Endothelial cell of umbilical vein (primary cell): ENCODE measurements around the gene TRIM61. TPM values are rescaled to one million over a fixed set of nuclear protein-coding genes. Genes with fewer than 3 reads are reported as not detected.

Experiments
- BruUV-seq: library from RNA; stranded (reverse); fragments of 400-500 nt; replicated peaks from 2 replicates; lab custom pipeline; 2021; lab: Mats Ljungman, UMichigan
- CTCF ChIA-PET: fragments of 300-600, 350-600 bp; sonication (Branson Sonifier 250); formaldehyde crosslinking; loops from one replicate; lab custom pipeline; 2021; ENCODE audit warnings: antibody characterized with exemption, inconsistent platforms; lab: Charles Lee
- POLR2A ChIA-PET: fragments of 300-600, 350-600 bp; sonication (Branson Sonifier 250); formaldehyde crosslinking; loops from one replicate; lab custom pipeline; 2021; ENCODE audit warnings: antibody characterized with exemption, inconsistent platforms; lab: Charles Lee
- DNase-seq: peaks from one replicate; pipeline ENCODE4 v3.0.0-alpha.2; 2011; ENCODE audit warnings: low read depth, low spot score
- FAIRE-seq: peaks from 2 replicates; lab custom pipeline; 2011; peaks lifted over from hg19 to GRCh38; lab: Jason Lieb, UNC
- H2AFZ ChIP-seq: 2 replicates; pipeline ENCODE4 v1.6.0; 2012; ENCODE audit warnings: low read depth, low read length, control low read depth, inconsistent platforms
- H3K27ac ChIP-seq: 2 replicates; pipeline ENCODE4 v1.5.1; 2011; ENCODE audit warnings: low read depth, mild to moderate bottlenecking, control low read depth, low read length, moderate library complexity; ENCODE audit not compliant: insufficient read depth
- H3K27me3 ChIP-seq, 2 experiments: 2 replicates each; pipeline versions ENCODE4 v1.6.0 to v1.6.1; 2011; ENCODE audit warnings: low read length in 2 of 2, mixed read lengths in 1 of 2; ENCODE audit not compliant: control insufficient read depth in 2 of 2, insufficient read depth in 2 of 2
- H3K36me3 ChIP-seq, 2 experiments: 2 replicates in 1 of 2; 3 replicates in 1 of 2; pipeline ENCODE4 v1.5.1; 2011; ENCODE audit warnings: low read length in 2 of 2, mild to moderate bottlenecking in 1 of 2, moderate library complexity in 1 of 2; ENCODE audit not compliant: control insufficient read depth in 2 of 2, insufficient read depth in 2 of 2; ENCODE audit errors: extremely low read depth in 1 of 2
- H3K4me1 ChIP-seq: 3 replicates; pipeline ENCODE4 v1.5.1; 2011; ENCODE audit warnings: mild to moderate bottlenecking, low read length; ENCODE audit not compliant: control insufficient read depth, insufficient read depth; ENCODE audit errors: extremely low read depth
- H3K4me2 ChIP-seq: 2 replicates; pipeline ENCODE4 v1.6.1; 2011; ENCODE audit warnings: low read length, control low read depth, mixed read lengths; ENCODE audit not compliant: insufficient read depth
- H3K4me3 ChIP-seq, 3 experiments: fragments of 200-600 bp in 1 of 3; sonication (generic), shearing (Covaris generic) in 1 of 3; replicated peaks in 1 of 3; 2 replicates each; pipeline ENCODE4 v1.5.1; 2011 to 2016; ENCODE audit warnings: control low read depth in 3 of 3, low read length in 3 of 3, mild to moderate bottlenecking in 2 of 3, inconsistent platforms in 1 of 3, low read depth in 1 of 3, moderate library complexity in 1 of 3; ENCODE audit not compliant: insufficient read depth in 1 of 3
- H3K79me2 ChIP-seq: 2 replicates; pipeline ENCODE4 v1.6.0; 2012; ENCODE audit warnings: low read length, inconsistent platforms; ENCODE audit not compliant: control insufficient read depth, insufficient read depth
- H3K9ac ChIP-seq: replicated peaks from 2 replicates; pipeline ENCODE3; 2011; ENCODE audit warnings: low read length, control low read depth; ENCODE audit not compliant: insufficient read depth; ENCODE audit errors: extremely low read depth
- H3K9me1 ChIP-seq: replicated peaks from 3 replicates; pipeline ENCODE4 v1.6.0; 2011; ENCODE audit warnings: mild to moderate bottlenecking, low read length; ENCODE audit not compliant: control insufficient read depth, insufficient read depth; ENCODE audit errors: extremely low read depth
- H3K9me3 ChIP-seq: replicated peaks from 2 replicates; pipeline ENCODE4 v1.5.1; 2012; ENCODE audit warnings: low read length, inconsistent platforms; ENCODE audit not compliant: control insufficient read depth, insufficient read depth
- H4K20me1 ChIP-seq: replicated peaks from 2 replicates; pipeline ENCODE3; 2011; ENCODE audit warnings: mild to moderate bottlenecking, low read length; ENCODE audit not compliant: control insufficient read depth, insufficient read depth; ENCODE audit errors: extremely low read depth
- CTCF ChIP-seq, 2 donors: IDR thresholded peaks; 1 replicate in 1 of 2; 2 replicates in 1 of 2; pipeline ENCODE4 v1.5.1; 2011; ENCODE audit warnings: low read length in 2 of 2, mild to moderate bottlenecking in 2 of 2, moderate library complexity in 2 of 2, control low read depth in 1 of 2, inconsistent platforms in 1 of 2, low read depth in 1 of 2; ENCODE audit not compliant: insufficient read depth in 1 of 2; ENCODE audit errors: extremely low read depth in 1 of 2
- EZH2 ChIP-seq: IDR thresholded peaks from 2 replicates; pipeline ENCODE4 v1.6.1; 2012; ENCODE audit warnings: borderline replicate concordance, low read depth, mild to moderate bottlenecking, moderate library complexity, low read length, inconsistent platforms; ENCODE audit not compliant: severe bottlenecking
- FOS ChIP-seq: IDR thresholded peaks from 2 replicates; pipeline ENCODE4 v1.6.1; 2011; ENCODE audit warnings: mild to moderate bottlenecking, low read length, moderate library complexity, borderline replicate concordance; ENCODE audit not compliant: insufficient read depth
- GATA2 ChIP-seq: IDR thresholded peaks from 2 replicates; pipeline ENCODE4 v1.7.0; 2011; ENCODE audit warnings: low read depth, mild to moderate bottlenecking, moderate library complexity, mixed read lengths, low read length; ENCODE audit not compliant: insufficient read length, insufficient read depth
- JUN ChIP-seq: IDR thresholded peaks from 2 replicates; pipeline ENCODE4 v1.6.1; 2011; ENCODE audit warnings: borderline replicate concordance, low read depth; ENCODE audit not compliant: insufficient read length, insufficient read depth
- MYC ChIP-seq: IDR thresholded peaks from one replicate; pipeline ENCODE4 v1.6.1; 2011; ENCODE audit warnings: mild to moderate bottlenecking, low read depth, low read length
- POLR2A ChIP-seq: IDR thresholded peaks from 2 replicates; pipeline ENCODE4 v1.6.1; 2012; ENCODE audit warnings: low read depth, mild to moderate bottlenecking, control low read depth, low read length
- POLR2AphosphoS5 ChIP-seq: IDR thresholded peaks from 2 replicates; pipeline ENCODE4 v1.6.1; 2012; ENCODE audit warnings: low read depth, mild to moderate bottlenecking, control low read depth, low read length, moderate library complexity; ENCODE audit not compliant: insufficient read depth
- dilution Hi-C: fragments of 300-500 bp; cut with MboI; formaldehyde crosslinking; loops from one replicate; pipeline ENCODE4 v1.15.0; 2019; ENCODE audit warnings: low sequenced_read_pairs; ENCODE audit not compliant: extremely low pct_ligation_motif_present
- intact Hi-C: fragments of 100-400 bp; cut with micrococcal nuclease; formaldehyde crosslinking; loops from one replicate; pipeline ENCODE4 v1.10.0; 2022
- polyA plus RNA-seq, 4 experiments: library from polyadenylated mRNA; depleted of rRNA in 3 of 4; stranded (reverse) in 3 of 4; unstranded in 1 of 4; fragments of >200 nt; gene quantifications; 2 replicates each; pipeline versions ENCODE4 v1.2.1 to v1.2.3, GENCODE V29; 2011 to 2012; ENCODE audit warnings: missing spikeins in 1 of 4
- total RNA-seq: library from RNA; stranded (reverse); gene quantifications from 2 replicates; pipeline ENCODE4 v1.2.3, GENCODE V29; 2021
- TF ChIP-seq, protein P1 (sequence below): IDR thresholded peaks from 2 replicates; pipeline ENCODE4 v1.6.1; 2011; ENCODE audit not compliant: insufficient read depth, insufficient read length

TRIM61 gene
- total and polyA plus RNA-seq, 2 donors (not counting 3 experiments of a cell fraction or from before 2014, with no cell fraction given) = 0.22 TPM; not detected in 1

DNA sequence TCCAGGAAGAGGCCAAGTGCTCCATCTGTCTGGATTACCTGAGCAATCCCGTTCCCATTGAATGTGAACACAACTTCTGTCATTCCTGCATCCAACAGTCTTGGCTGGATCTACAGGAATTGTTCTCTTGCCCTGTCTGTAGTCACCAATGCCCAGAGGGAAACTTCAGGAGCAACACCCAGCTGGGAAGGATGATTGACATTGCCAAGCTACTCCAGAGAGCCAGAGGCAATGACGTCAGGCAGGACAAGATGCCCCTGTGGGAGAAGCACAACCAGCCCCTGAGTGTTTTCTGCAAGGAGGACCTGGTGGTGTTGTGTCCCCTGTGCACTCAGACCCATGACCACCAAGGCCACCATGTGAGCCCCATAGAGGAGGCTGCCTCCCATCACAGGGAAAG is 33.0 kb upstream of the TRIM61 start:
- dilution Hi-C loops = no loop called here
- BruUV-seq = no TSS peak
- H2AFZ ChIP-seq = no peak overlapping the region
- H3K9ac ChIP-seq = no peak overlapping the region
- POLR2A ChIA-PET = no interaction called here
- no peaks in the 10 kb centered on the region for H3K9me3 ChIP-seq
- H3K27me3 ChIP-seq = no peaks in the 10 kb centered on the region
- H3K9me1 ChIP-seq = no peaks in the 10 kb centered on the region
- DNase-seq (no peak), FAIRE-seq (no peak)
- CTCF ChIA-PET = no interaction called here
- no peaks in the 10 kb centered on the region for H4K20me1 ChIP-seq
- H3K4me3 ChIP-seq = no peak overlapping the region
- intact Hi-C loops = no loop called here
- no peaks in the 10 kb centered on the region for H3K79me2 ChIP-seq
- no peak overlapping the region for H3K4me2 ChIP-seq
- no peak overlapping the region for H3K27ac ChIP-seq
- TF ChIP-seq, protein P1, sequence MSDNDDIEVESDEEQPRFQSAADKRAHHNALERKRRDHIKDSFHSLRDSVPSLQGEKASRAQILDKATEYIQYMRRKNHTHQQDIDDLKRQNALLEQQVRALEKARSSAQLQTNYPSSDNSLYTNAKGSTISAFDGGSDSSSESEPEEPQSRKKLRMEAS = no peak
- TF ChIP-seq MYC (no peak), GATA2 (no peak), JUN (no peak), POLR2AphosphoS5 (no peak), POLR2A (no peak), CTCF (IDR thresholded peaks at IDR 0.05; ENCODE audit: extremely low read depth in 1 of 2, insufficient read depth in 1 of 2, low read depth in 1 of 2, low read length in 2 of 2) (no peak), FOS (no peak), EZH2 (no peak)
- H3K4me1 ChIP-seq = no peaks in the 10 kb centered on the region
- no peaks in the 10 kb centered on the region for H3K36me3 ChIP-seq
